H1 (cell line): ENCODE data around the gene MCMBP. TPM values are rescaled to one million over a fixed set of nuclear protein-coding genes. Genes with fewer than 3 reads are reported as not detected.

Experiments
- CTCF ChIA-PET: fragments of 300-600 bp; sonication (Branson Sonifier 250); formaldehyde crosslinking; loops from one replicate; lab custom pipeline; 2021; ENCODE audit not compliant: partially characterized antibody; lab: Charles Lee
- POLR2A ChIA-PET: fragments of 300-600 bp; sonication (Branson Sonifier 250); formaldehyde crosslinking; loops from one replicate; lab custom pipeline; 2021; ENCODE audit warnings: inconsistent platforms; ENCODE audit not compliant: partially characterized antibody; lab: Charles Lee
- DNase-seq, 2 experiments: peaks; one replicate each; pipeline versions ENCODE4 v3.0.0 to v3.0.0-alpha.2; 2010 to 2022; ENCODE audit warnings: low spot score in 2 of 2, low read depth in 1 of 2, mixed read lengths in 1 of 2
- FAIRE-seq: peaks from 2 replicates; lab custom pipeline; 2011; peaks lifted over from hg19 to GRCh38; lab: Jason Lieb, UNC
- H2AFZ ChIP-seq: 2 replicates; pipeline ENCODE4 v1.8.1; 2012; ENCODE audit warnings: low read length, inconsistent platforms
- H2AK5ac ChIP-seq: 2 replicates; pipeline ENCODE4 v1.6.1; 2013; ENCODE audit warnings: low read depth, low read length
- H2BK120ac ChIP-seq: replicated peaks from 2 replicates; pipeline ENCODE3; 2013; ENCODE audit warnings: low read depth, low read length, inconsistent platforms
- H2BK12ac ChIP-seq: 2 replicates; pipeline ENCODE4 v1.6.1; 2013; ENCODE audit warnings: low read depth, low read length
- H2BK15ac ChIP-seq: 2 replicates; pipeline ENCODE4 v1.6.1; 2013; ENCODE audit warnings: low read length
- H2BK20ac ChIP-seq: 2 replicates; pipeline ENCODE4 v1.6.1; 2013; ENCODE audit warnings: low read length
- H2BK5ac ChIP-seq: 2 replicates; pipeline ENCODE4 v1.6.1; 2013; ENCODE audit warnings: low read depth, low read length
- H3K14ac ChIP-seq: 2 replicates; pipeline ENCODE4 v1.6.1; 2013; ENCODE audit warnings: inconsistent platforms; ENCODE audit not compliant: insufficient read length
- H3K18ac ChIP-seq: 2 replicates; pipeline ENCODE4 v1.6.1; 2013; ENCODE audit warnings: low read length; ENCODE audit errors: extremely low read depth
- H3K23ac ChIP-seq: 2 replicates; pipeline ENCODE4 v1.6.1; 2013; ENCODE audit warnings: inconsistent platforms; ENCODE audit not compliant: insufficient read length
- H3K23me2 ChIP-seq: 2 replicates; pipeline ENCODE4 v1.6.1; 2013; ENCODE audit warnings: low read depth, low read length
- H3K27ac ChIP-seq: 2 replicates; pipeline ENCODE4 v1.6.1; 2011; ENCODE audit warnings: low read depth, low read length, inconsistent platforms
- H3K27me3 ChIP-seq, 4 experiments: replicated peaks in 1 of 4; 1 replicate in 1 of 4; 2 replicates in 3 of 4; pipeline versions ENCODE4 v1.6.1 to v1.8.1; 2011 to 2013; ENCODE audit warnings: low read length in 3 of 4, mild to moderate bottlenecking in 3 of 4, inconsistent platforms in 2 of 4, mixed read lengths in 2 of 4, moderate library complexity in 1 of 4; ENCODE audit not compliant: control insufficient read depth in 3 of 4, insufficient read depth in 3 of 4; ENCODE audit errors: extremely low read depth in 1 of 4
- H3K36me3 ChIP-seq, 4 experiments: 2 replicates each; pipeline versions ENCODE4 v1.6.1 to v1.8.1; 2011 to 2013; ENCODE audit warnings: mild to moderate bottlenecking in 4 of 4, low read length in 3 of 4, moderate library complexity in 2 of 4, control low read depth in 1 of 4, inconsistent platforms in 1 of 4; ENCODE audit not compliant: insufficient read depth in 4 of 4, control insufficient read depth in 2 of 4
- H3K4ac ChIP-seq: replicated peaks from 2 replicates; pipeline ENCODE3; 2013; ENCODE audit warnings: low read length, low read depth, mixed read lengths, inconsistent platforms; ENCODE audit not compliant: insufficient read length
- H3K4me1 ChIP-seq, 4 experiments: replicated peaks in 1 of 4; 1 replicate in 1 of 4; 2 replicates in 3 of 4; pipeline versions ENCODE4 v1.6.1 to v1.8.1; 2011 to 2013; ENCODE audit warnings: low read length in 3 of 4, inconsistent platforms in 2 of 4, mixed read lengths in 1 of 4; ENCODE audit not compliant: insufficient read depth in 4 of 4, control insufficient read depth in 3 of 4
- H3K4me2 ChIP-seq, 2 experiments: 2 replicates each; pipeline versions ENCODE4 v1.6.1 to v1.8.1; 2011 to 2013; ENCODE audit warnings: low read depth in 2 of 2, low read length in 2 of 2, control low read depth in 1 of 2, inconsistent platforms in 1 of 2, mild to moderate bottlenecking in 1 of 2; ENCODE audit not compliant: insufficient read depth in 1 of 2
- H3K4me3 ChIP-seq, 4 experiments: fragments of 200-600, 300-600 bp in 1 of 4; sonication (generic), shearing (Covaris generic), sonication (Bioruptor Twin) in 1 of 4; 2 replicates each; pipeline versions ENCODE4 v1.5.1 to v1.8.1; 2011 to 2016; ENCODE audit warnings: low read length in 4 of 4, low read depth in 3 of 4, control low read depth in 2 of 4, inconsistent platforms in 2 of 4, mild to moderate bottlenecking in 2 of 4, mixed read lengths in 1 of 4, moderate library complexity in 1 of 4; ENCODE audit not compliant: insufficient read depth in 2 of 4; ENCODE audit errors: extremely low read depth in 1 of 4
- H3K56ac ChIP-seq: replicated peaks from 2 replicates; pipeline ENCODE3; 2013; ENCODE audit warnings: low read depth, mild to moderate bottlenecking, mixed read lengths, low read length, inconsistent platforms; ENCODE audit not compliant: insufficient read length
- H3K79me1 ChIP-seq: 2 replicates; pipeline ENCODE4 v1.6.1; 2013; ENCODE audit warnings: low read depth, low read length, control low read depth
- H3K79me2 ChIP-seq, 2 experiments: 2 replicates each; pipeline versions ENCODE4 v1.6.1 to v1.8.1; 2012 to 2013; ENCODE audit warnings: low read length in 2 of 2, mild to moderate bottlenecking in 2 of 2, inconsistent platforms in 1 of 2; ENCODE audit not compliant: insufficient read depth in 2 of 2, control insufficient read depth in 1 of 2
- H3K9ac ChIP-seq, 4 experiments: replicated peaks in 1 of 4; 1 replicate in 1 of 4; 2 replicates in 3 of 4; pipeline versions ENCODE4 v1.6.1 to v1.8.1; 2011 to 2013; ENCODE audit warnings: low read depth in 3 of 4, low read length in 3 of 4, control low read depth in 2 of 4, mild to moderate bottlenecking in 2 of 4, moderate library complexity in 2 of 4, inconsistent platforms in 1 of 4; ENCODE audit errors: extremely low read depth in 1 of 4
- H3K9me3 ChIP-seq, 2 experiments: 2 replicates each; pipeline versions ENCODE4 v1.6.1 to v1.8.1; 2012 to 2013; ENCODE audit warnings: mild to moderate bottlenecking in 2 of 2, moderate library complexity in 2 of 2, control low read depth in 1 of 2, inconsistent platforms in 1 of 2, low read depth in 1 of 2, low read length in 1 of 2, mixed read lengths in 1 of 2; ENCODE audit not compliant: insufficient read depth in 2 of 2
- H4K20me1 ChIP-seq, 2 experiments: replicated peaks in 1 of 2; 2 replicates each; pipeline versions ENCODE3 to v1.8.1; 2011 to 2013; ENCODE audit warnings: inconsistent platforms in 2 of 2, low read length in 2 of 2, mild to moderate bottlenecking in 1 of 2; ENCODE audit not compliant: insufficient read depth in 2 of 2, control insufficient read depth in 1 of 2
- H4K5ac ChIP-seq: 2 replicates; pipeline ENCODE4 v1.6.1; 2013; ENCODE audit warnings: low read length, low read depth, mixed read lengths, inconsistent platforms; ENCODE audit not compliant: insufficient read length
- H4K8ac ChIP-seq: 2 replicates; pipeline ENCODE4 v1.8.0; 2013; ENCODE audit warnings: mild to moderate bottlenecking, moderate library complexity, low read length, inconsistent platforms; ENCODE audit not compliant: insufficient read depth; ENCODE audit errors: extremely low read depth
- H4K91ac ChIP-seq: replicated peaks from 2 replicates; pipeline ENCODE3; 2013; ENCODE audit warnings: low read length, mixed read lengths, inconsistent platforms; ENCODE audit not compliant: insufficient read length
- HDAC2 ChIP-seq, 2 experiments: fragments of 300-600 bp in 1 of 2; sonication (generic) in 1 of 2; IDR thresholded peaks; 2 replicates each; pipeline ENCODE4 v1.6.1; 2011 to 2012; ENCODE audit warnings: low read depth in 2 of 2, low read length in 2 of 2, mild to moderate bottlenecking in 2 of 2, moderate library complexity in 2 of 2, borderline replicate concordance in 1 of 2, inconsistent platforms in 1 of 2
- JUN ChIP-seq: IDR thresholded peaks from 2 replicates; pipeline ENCODE4 v1.6.1; 2011; ENCODE audit warnings: low read depth, mild to moderate bottlenecking, improper control_type of control experiment, low read length
- RXRA ChIP-seq: IDR thresholded peaks from 2 replicates; pipeline ENCODE4 v1.6.1; 2011; ENCODE audit warnings: low read depth, mild to moderate bottlenecking, low read length, moderate library complexity; ENCODE audit not compliant: insufficient read depth
- SAP30 ChIP-seq: fragments of 300-600 bp; sonication (generic); IDR thresholded peaks from 2 replicates; pipeline ENCODE4 v1.7.1; 2012; ENCODE audit warnings: low read length, moderate library complexity, mild to moderate bottlenecking, inconsistent platforms; ENCODE audit not compliant: insufficient read depth, insufficient replicate concordance
- SIX5 ChIP-seq: IDR thresholded peaks from 2 replicates; pipeline ENCODE4 v1.6.1; 2011; ENCODE audit warnings: mild to moderate bottlenecking, low read depth, low read length
- WGBS, 2 experiments: shearing (Covaris generic) in 1 of 2; methylation state at CpG; one replicate each; pipeline versions ENCODE4 v1.1.6 to v1.1.7; 2013 to 2015; ENCODE audit warnings: low lambda C conversion rate in 2 of 2, mixed read lengths in 2 of 2, inconsistent platforms in 1 of 2, low coverage in 1 of 2, missing lambda C conversion rate in 1 of 2; ENCODE audit not compliant: insufficient replicate concordance in 2 of 2, insufficient coverage in 1 of 2, insufficient read length in 1 of 2; ENCODE audit errors: extremely low coverage in 1 of 2, missing lambda C conversion rate in 1 of 2; 5-methylcytosine and 5-hydroxymethylcytosine counted together
- polyA plus RNA-seq, 7 experiments: library from polyadenylated mRNA; depleted of rRNA in 3 of 7; stranded (reverse) in 5 of 7; unstranded in 2 of 7; fragments of >200 nt in 5 of 7; fragments of 200-250 nt in 2 of 7; gene quantifications; 1 replicate in 5 of 7; 2 replicates in 1 of 7; 4 replicates in 1 of 7; pipeline versions ENCODE4 v1.2.1 to v1.2.3, GENCODE V29; 2011 to 2013; ENCODE audit warnings: missing spikeins in 2 of 7, mixed read lengths in 2 of 7
- total RNA-seq: library from RNA; stranded (reverse); fragmentation: NEBNext Ultra II Directional; extraction: Animal tissue kit (Norgen Biotek cat#: 25700); gene quantifications from 2 replicates; pipeline ENCODE4 v1.2.1, GENCODE V29; 2021
- TF ChIP-seq, protein P1 (sequence below): IDR thresholded peaks from 2 replicates; pipeline ENCODE4 v1.6.1; 2012; ENCODE audit warnings: inconsistent platforms

Gene MCMBP
- total and polyA plus RNA-seq, 2 of the 8 experiments (the other 6 are each of a cell fraction or from before 2014, with no cell fraction given) = 67.3 to 81.7 TPM

GRCh38 chr10:119858063-119858462, 14.6 kb downstream of the MCMBP start:
- no peak for TF ChIP-seq SIX5
- no peak for TF ChIP-seq SAP30
- TF ChIP-seq HDAC2 (IDR thresholded peaks at IDR 0.05; ENCODE audit: borderline replicate concordance in 1 of 2, low read depth in 2 of 2, low read length in 2 of 2) = no peak
- TF ChIP-seq, protein P1, sequence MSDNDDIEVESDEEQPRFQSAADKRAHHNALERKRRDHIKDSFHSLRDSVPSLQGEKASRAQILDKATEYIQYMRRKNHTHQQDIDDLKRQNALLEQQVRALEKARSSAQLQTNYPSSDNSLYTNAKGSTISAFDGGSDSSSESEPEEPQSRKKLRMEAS = no peak
- TF ChIP-seq RXRA = no peak
- TF ChIP-seq JUN = no peak
- POLR2A ChIA-PET = no interaction called here
- Histone ChIP-seq H3K4me2 (no peak overlapping the region), H2BK5ac (no peak overlapping the region), H3K79me2 (peaks cover 4 to 57% of the 10 kb centered on the region in 2 experiments; a peak in 3 of 4 replicates), H4K20me1 (peaks cover 6 to 10% of the 10 kb centered on the region in 2 experiments), H2BK15ac (no peak overlapping the region), H3K9me3 (no peaks in the 10 kb centered on the region), H2AFZ (no peak overlapping the region), H2BK20ac (no peak overlapping the region), H3K14ac (no peak overlapping the region), H4K8ac (no peak overlapping the region), H3K79me1 (0 out of 2 replicates have a peak, but pooled peaks cover 3% of the 10 kb centered on the region), H2AK5ac (no peak overlapping the region), H3K4me1 (peaks cover 0 to 6% (median 3%) of the 10 kb centered on the region in 4 experiments; a peak in 4 of 7 replicates), H3K56ac (no peak overlapping the region), H3K9ac (no peak overlapping the region), H3K23me2 (no peaks in the 10 kb centered on the region), H4K91ac (no peak overlapping the region), H3K27me3 (no peaks in the 10 kb centered on the region), H3K36me3 (peaks cover 9 to 39% (median 21%) of the 10 kb centered on the region in 4 experiments), H2BK120ac (no peak overlapping the region), H4K5ac (no peak overlapping the region), H3K23ac (no peak overlapping the region), H3K18ac (no peak overlapping the region), H3K4me3 (no peak overlapping the region), H3K27ac (no peak overlapping the region), H2BK12ac (no peak overlapping the region), H3K4ac (no peak overlapping the region)
- CTCF ChIA-PET = interaction anchor here (0.9 to 5.3 kb wide), 8 partner anchors 10 to 250 kb away, joined by 3 to 59 read pairs (median 11); partner anchors contain the start of gene MCMBP
- FAIRE-seq (no peak), DNase-seq (no peak)
- WGBS, 2 experiments = 85% methylated on average over 1 of the region's 1 CpG; no CpG with 5 or more reads in 1 of the 2 experiments
